Right atrium auricular region (tissue), 2 donors: ENCODE data around the gene ZNF484. TPM values are rescaled to one million over a fixed set of nuclear protein-coding genes. Genes with fewer than 3 reads are reported as not detected.
"Not testable (repeated sequence)": the region's sequence is repeated elsewhere in the genome, so short reads cannot be mapped to it uniquely, and the experiment has no call there.

Experiments
- DNase-seq: peaks from one replicate; pipeline ENCODE4 v3.0.0-alpha.2; 2019; ENCODE audit warnings: low spot score
- H3K27ac ChIP-seq, 2 donors: fragments of 200-600 bp; sonication (generic); 1 replicate in 1 of 2; 2 replicates in 1 of 2; pipeline ENCODE4 v1.5.1; 2016 to 2019
- H3K27me3 ChIP-seq, 2 donors: fragments of 200-600 bp; sonication (generic); one replicate each; pipeline versions ENCODE4 v1.5.1 to v1.6.0; 2017 to 2019
- H3K36me3 ChIP-seq: fragments of 200-600 bp; sonication (generic); one replicate; pipeline ENCODE4 v1.5.1; 2016
- H3K4me1 ChIP-seq, 2 donors: fragments of 200-600 bp; sonication (generic); one replicate each; pipeline versions ENCODE4 v1.5.1 to v1.6.0; 2017 to 2019
- H3K4me3 ChIP-seq, 2 donors: fragments of 200-600 bp; sonication (generic); 1 replicate in 1 of 2; 2 replicates in 1 of 2; pipeline ENCODE4 v1.5.1; 2017 to 2019; ENCODE audit warnings: mild to moderate bottlenecking in 1 of 2, moderate library complexity in 1 of 2
- H3K9me3 ChIP-seq, 2 donors: fragments of 200-600 bp; sonication (generic); one replicate each; pipeline ENCODE4 v1.5.1; 2019
- total RNA-seq, 2 donors: library from RNA; depleted of rRNA; stranded (reverse); fragments of >200 nt; gene quantifications; one replicate each; pipeline ENCODE4 v1.1.0, GENCODE V29; 2016
- TF ChIP-seq, protein P1 (sequence below), 2 donors: fragments of 200-600 bp; sonication (generic); IDR thresholded peaks; one replicate each; pipeline ENCODE4 v1.5.1; 2019; ENCODE audit warnings: antibody characterized with exemption in 2 of 2

ZNF484 gene
- total RNA-seq, 2 donors from 2014 or later: 6.6 to 7.0 TPM

DNA sequence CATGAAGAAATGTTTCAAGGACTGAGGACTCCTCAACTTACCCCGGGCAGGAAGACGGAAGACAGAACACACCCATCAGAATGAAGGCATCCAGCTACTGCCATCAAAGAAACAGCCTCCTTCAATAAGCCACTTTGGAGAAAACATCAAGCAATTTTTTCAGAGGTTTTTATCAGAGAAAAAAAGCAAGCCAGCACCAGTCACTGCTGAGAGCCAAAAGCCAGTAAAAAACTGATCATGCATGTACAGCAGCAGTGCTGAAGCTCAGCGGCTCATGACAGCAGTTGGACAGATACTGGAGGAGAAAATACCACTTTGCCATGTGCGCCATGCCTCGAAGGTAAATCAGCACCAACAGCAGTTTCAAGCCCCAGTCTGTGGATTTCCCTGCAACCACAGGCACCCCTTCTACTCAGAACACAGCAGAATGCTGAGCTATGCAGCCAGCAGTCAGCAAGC lies 10.1 kb upstream of the ZNF484 start:
- Histone ChIP-seq H3K36me3 (no peaks in the 10 kb centered on the region), H3K27ac (no peak overlapping the region), H3K4me1 (no peaks in the 10 kb centered on the region), H3K27me3 (no peaks in the 10 kb centered on the region), H3K9me3 (no peaks in the 10 kb centered on the region), H3K4me3 (no peak overlapping the region)
- no peak for DNase-seq
- TF ChIP-seq, protein P1, sequence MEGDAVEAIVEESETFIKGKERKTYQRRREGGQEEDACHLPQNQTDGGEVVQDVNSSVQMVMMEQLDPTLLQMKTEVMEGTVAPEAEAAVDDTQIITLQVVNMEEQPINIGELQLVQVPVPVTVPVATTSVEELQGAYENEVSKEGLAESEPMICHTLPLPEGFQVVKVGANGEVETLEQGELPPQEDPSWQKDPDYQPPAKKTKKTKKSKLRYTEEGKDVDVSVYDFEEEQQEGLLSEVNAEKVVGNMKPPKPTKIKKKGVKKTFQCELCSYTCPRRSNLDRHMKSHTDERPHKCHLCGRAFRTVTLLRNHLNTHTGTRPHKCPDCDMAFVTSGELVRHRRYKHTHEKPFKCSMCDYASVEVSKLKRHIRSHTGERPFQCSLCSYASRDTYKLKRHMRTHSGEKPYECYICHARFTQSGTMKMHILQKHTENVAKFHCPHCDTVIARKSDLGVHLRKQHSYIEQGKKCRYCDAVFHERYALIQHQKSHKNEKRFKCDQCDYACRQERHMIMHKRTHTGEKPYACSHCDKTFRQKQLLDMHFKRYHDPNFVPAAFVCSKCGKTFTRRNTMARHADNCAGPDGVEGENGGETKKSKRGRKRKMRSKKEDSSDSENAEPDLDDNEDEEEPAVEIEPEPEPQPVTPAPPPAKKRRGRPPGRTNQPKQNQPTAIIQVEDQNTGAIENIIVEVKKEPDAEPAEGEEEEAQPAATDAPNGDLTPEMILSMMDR (IDR thresholded peaks at IDR 0.05): no peak

DNA sequence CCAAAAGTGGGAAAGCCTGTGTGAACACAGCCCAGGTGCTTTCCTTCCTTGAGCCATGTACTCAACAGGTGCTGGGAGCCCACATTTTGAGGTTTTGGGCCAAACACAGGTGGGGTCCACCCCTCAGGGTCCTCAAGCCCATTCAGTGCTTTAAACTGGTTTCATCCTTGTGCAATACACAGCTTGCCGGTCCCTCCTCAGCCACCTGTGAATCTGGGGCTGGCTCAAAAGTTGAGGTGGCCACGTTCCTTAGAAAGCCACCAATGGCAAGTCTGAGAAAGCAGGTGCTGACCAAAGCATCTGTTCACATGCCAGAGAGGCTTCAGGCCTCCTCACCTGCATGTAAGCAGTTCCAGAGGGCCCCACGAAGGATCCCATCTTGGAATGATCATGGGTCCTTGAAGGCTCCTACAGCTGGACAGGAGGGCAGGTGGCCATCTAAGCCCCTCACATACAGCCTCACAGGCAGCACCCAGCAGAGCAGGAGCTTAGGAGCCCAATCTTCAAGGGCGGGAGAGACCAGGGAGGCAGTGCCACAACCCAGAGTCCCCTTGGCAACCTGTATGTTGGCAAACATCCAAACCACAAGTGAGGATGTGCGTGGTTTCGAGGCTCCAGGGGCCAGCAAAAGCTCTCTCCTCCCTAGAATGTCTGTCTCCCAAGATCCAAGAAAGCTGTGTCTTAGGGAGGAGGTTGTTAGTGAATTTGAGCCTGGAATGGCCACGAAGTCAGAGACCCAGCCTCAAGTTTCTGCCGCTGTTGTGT lies 9.2 kb upstream of the ZNF484 start:
- not testable (repeated sequence) for H3K27ac ChIP-seq, H3K36me3 ChIP-seq, H3K4me1 ChIP-seq, H3K27me3 ChIP-seq, H3K4me3 ChIP-seq, DNase-seq, H3K9me3 ChIP-seq

DNA sequence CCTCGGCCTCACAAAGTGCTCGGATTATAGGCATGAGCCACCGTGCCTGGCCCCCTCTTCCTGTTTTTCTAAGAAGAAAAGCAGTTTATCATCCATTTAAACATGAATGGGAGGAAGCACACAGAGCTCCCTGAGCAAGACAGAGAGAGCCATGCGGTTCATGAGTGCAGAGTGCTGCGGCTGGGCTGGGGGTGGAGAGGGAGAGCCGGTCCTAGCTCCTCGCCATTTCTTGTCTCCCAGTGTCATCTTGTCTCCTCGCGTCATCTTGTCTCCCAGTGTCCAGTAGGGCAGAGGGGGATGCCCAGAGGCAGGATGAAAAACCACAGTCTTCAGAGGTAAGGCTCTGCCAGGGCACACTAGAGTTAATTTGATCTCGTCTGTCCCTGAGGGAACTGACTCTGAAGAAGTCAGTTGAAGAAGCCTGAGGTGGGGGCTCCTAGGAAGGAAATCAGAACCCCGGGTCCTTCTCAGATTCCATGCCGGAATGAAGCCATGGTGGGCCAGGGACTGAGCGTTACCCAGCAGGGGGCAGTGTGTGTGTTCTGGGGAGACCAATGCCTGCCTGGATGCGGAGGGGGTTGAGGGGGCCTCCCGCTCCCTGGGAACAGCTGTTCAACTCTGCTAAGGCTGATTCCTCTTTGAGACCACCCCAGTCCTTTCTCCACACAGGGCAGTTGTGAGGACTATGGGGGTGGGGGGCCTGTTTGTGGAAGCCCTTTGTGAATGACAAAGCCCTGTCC lies 6.0 kb upstream of the ZNF484 start:
- not testable (repeated sequence) for H3K27ac ChIP-seq, H3K36me3 ChIP-seq, H3K9me3 ChIP-seq, H3K27me3 ChIP-seq, DNase-seq, H3K4me3 ChIP-seq, H3K4me1 ChIP-seq

DNA sequence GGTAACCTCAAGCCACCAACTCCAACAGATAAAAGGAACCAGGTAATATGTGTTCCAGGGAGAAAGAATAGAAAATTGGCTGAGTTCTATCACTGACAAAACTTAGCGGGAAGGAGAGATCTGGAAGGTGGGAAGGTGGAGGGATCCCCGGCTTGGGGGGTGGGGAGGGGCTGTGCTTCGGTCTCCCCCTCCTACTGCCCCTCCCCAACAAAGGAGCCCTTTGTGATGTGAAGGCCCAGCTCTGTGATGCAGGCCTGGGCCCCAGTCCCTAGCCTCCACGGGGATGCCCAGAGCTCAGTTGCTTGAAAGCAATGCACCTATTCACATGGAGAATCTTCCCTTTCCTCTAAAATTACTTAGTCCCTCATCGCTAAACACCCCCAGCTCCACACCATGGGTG lies 4.4 kb upstream of the ZNF484 start:
- TF ChIP-seq, protein P1 (IDR thresholded peaks at IDR 0.05): no peak
- H3K36me3 ChIP-seq: no peaks in the 10 kb centered on the region
- H3K27me3 ChIP-seq: no peaks in the 10 kb centered on the region
- no peaks in the 10 kb centered on the region for H3K9me3 ChIP-seq
- no peak overlapping the region for H3K27ac ChIP-seq
- no peak for DNase-seq
- no peak overlapping the region for H3K4me3 ChIP-seq
- H3K4me1 ChIP-seq: no peaks in the 10 kb centered on the region

DNA sequence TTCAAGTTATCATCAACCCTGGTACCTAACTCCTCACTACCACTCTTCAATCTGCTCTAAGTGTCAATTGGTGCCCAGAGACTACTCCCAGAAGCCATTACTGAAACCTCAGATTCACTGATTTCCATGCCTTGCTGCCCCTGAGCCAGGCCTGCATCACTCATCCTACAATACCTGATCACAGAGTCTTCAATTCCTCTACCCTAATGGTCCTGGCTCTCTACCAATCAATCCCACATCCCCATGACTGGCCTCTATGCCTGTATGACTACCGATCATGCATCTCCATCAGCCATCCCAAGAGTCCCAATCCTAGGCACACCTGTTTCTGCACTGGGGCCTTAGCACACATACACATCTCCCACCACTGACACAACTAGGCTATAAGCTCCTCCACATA lies 2.5 kb downstream of the ZNF484 start:
- TF ChIP-seq, protein P1 (IDR thresholded peaks at IDR 0.05): no peak
- Histone ChIP-seq H3K4me3 (no peak overlapping the region), H3K9me3 (no peaks in the 10 kb centered on the region), H3K4me1 (peaks cover 0 to 11% of the 10 kb centered on the region in 2 donors), H3K27me3 (no peaks in the 10 kb centered on the region), H3K36me3 (no peaks in the 10 kb centered on the region), H3K27ac (no peak overlapping the region)
- no peak for DNase-seq

DNA sequence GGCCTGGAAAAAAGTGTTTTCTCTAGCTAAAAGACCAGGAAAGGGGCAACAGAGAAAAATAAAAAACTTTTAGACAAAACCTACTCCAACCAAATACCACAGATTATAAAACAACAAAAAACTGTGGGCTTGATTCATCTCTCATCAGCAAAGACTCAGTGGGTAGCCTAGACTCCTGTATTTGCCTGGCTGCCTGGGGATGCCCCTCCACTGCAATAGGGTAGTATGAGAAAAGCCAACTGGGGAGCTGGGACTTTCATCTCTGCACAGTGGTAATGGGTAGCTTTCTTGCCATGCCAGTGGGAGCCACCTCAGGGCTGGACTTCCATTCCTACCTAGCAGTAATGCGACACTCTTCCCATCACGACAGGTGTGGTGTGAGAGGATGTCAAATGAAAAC lies 7.5 kb downstream of the ZNF484 start:
- Histone ChIP-seq H3K9me3 (no peaks in the 10 kb centered on the region), H3K36me3 (no peaks in the 10 kb centered on the region), H3K27me3 (no peaks in the 10 kb centered on the region), H3K4me1 (no peaks in the 10 kb centered on the region), H3K4me3 (no peak overlapping the region), H3K27ac (no peak overlapping the region)
- TF ChIP-seq, protein P1 (IDR thresholded peaks at IDR 0.05): no peak
- DNase-seq: no peak

DNA sequence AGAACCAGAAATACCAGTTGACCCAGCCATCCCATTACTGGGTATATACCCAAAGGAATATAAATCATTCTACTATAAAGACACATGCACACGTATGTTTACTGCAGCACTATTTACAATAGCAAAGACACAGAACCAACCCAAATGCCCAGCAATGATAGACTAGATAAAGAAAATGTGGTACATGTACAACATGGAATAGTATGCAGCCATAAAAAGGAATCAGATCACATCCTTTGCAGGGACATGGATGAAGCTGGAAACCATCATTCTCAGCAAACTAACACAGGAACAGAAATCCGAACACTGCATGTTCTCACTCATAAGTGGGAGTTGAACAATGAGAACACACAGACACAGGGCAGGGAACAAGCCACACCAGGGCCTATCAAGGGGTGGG lies 11.2 kb downstream of the ZNF484 start:
- H3K9me3 ChIP-seq, H3K36me3 ChIP-seq: not testable (repeated sequence)

More for the DNA sequence above, 11.2 kb downstream of the ZNF484 start:
- H3K4me3 ChIP-seq, H3K27me3 ChIP-seq, H3K4me1 ChIP-seq, DNase-seq, H3K27ac ChIP-seq: not testable (repeated sequence)
